Activated T-helper 17 cell treated with anti-CD3 and anti-CD28 coated beads, Interleukin-2, amount 50 U/mL, for 72 hours (primary cell): ENCODE data around the gene VIPR2. TPM values are rescaled to one million over a fixed set of nuclear protein-coding genes. Genes with fewer than 3 reads are reported as not detected.

Source experiments
- ATAC-seq: fragments of 150-1000 bp; cut with Tn5 transposase; replicated peaks from 2 replicates; pipeline ENCODE4 v1.10.0; 2021; ENCODE audit warnings: mild to moderate bottlenecking, moderate library complexity
- H3K27ac Mint-ChIP-seq: one replicate; pipeline ENCODE4 v1.8.0; 2022; ENCODE audit warnings: mixed read lengths
- H3K27me3 Mint-ChIP-seq: one replicate; pipeline ENCODE4 v1.8.0; 2022; ENCODE audit warnings: mixed read lengths
- H3K36me3 Mint-ChIP-seq: one replicate; pipeline ENCODE4 v1.8.0; 2022; ENCODE audit warnings: low read depth, mild to moderate bottlenecking, mixed read lengths
- H3K4me1 Mint-ChIP-seq: one replicate; pipeline ENCODE4 v1.8.0; 2022; ENCODE audit warnings: mixed read lengths
- H3K4me3 Mint-ChIP-seq: one replicate; pipeline ENCODE4 v1.8.0; 2022; ENCODE audit warnings: mild to moderate bottlenecking, mixed read lengths
- H3K9me3 Mint-ChIP-seq: one replicate; pipeline ENCODE4 v1.8.0; 2022; ENCODE audit warnings: mixed read lengths
- total RNA-seq, 2 donors: library from RNA; stranded (reverse); gene quantifications; one replicate each; pipeline ENCODE4 v1.2.3, GENCODE V29; 2022

Gene VIPR2
- total RNA-seq, 2 donors from 2014 or later, result 1.2 TPM; not detected in 1

DNA sequence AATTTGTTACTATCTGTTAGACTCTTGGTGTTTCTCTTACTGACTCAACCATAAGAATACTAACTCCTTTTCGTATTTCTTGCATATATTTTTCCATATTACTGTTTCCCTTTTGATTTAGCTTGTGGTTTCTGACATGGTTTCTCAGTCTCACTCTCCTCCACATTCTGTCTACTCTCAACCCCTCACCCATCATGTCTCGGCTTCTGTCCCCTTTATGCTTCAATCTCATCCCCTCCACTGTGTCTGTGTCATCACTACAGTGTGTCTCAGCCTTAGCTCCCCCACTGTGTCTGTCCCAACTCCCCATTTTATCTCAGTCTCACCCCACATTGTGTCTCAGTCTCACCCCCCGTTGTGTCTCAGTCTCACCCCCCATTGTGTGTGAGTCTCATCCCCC, 126.9 kb downstream of the VIPR2 start:
- peaks cover 7% of the 10 kb centered on the region for H3K27me3 Mint-ChIP-seq
- peak; percentile 96 for ATAC-seq
- H3K4me1 Mint-ChIP-seq, result no peaks in the 10 kb centered on the region
- H3K9me3 Mint-ChIP-seq, result no peaks in the 10 kb centered on the region
- no peaks in the 10 kb centered on the region for H3K36me3 Mint-ChIP-seq
- no peak overlapping the region for H3K27ac Mint-ChIP-seq
- H3K4me3 Mint-ChIP-seq, result no peak overlapping the region

DNA sequence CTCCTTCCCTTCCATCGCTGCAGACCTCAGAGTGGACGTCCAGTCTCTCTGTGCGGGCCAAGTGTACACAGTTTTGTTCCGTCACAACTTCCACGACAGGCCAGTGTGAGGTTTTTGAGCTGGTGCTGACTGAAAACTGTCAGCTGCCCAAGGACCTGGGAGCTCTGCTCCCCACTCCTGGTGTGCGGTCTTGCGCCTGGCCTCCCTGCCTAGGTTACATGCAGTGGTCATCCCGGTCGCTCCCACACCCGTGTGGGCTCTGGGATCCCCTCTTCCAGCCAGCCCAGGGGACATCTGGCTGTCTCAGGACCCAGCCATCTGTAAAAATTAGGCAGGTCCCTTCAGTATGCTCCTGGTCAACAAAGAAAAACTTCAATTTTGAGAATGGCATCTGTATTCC, 127.5 kb downstream of the VIPR2 start:
- Mint-ChIP-seq H3K27me3 (peaks cover 7% of the 10 kb centered on the region), H3K36me3 (no peaks in the 10 kb centered on the region), H3K4me1 (no peaks in the 10 kb centered on the region), H3K27ac (no peak overlapping the region), H3K4me3 (no peak overlapping the region), H3K9me3 (no peaks in the 10 kb centered on the region)
- no peak for ATAC-seq

DNA sequence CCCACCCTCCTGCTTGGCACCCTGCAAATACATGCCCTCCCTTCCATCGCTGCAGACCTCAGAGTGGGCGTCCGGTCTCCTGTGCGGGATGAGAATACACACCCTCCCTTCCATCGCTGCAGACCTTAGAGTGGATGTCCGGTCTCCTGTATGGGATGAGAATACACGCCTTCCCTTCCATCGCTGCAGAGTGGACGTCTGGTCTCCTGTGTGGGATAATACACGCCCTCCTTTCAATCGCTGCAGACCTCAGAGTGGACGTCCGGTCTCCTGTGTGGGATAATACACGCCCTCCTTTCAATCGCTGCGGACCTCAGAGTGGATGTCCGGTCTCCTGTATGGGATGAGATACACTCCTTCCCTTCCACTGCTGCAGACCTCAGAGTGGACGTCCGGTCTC, 128.1 kb downstream of the VIPR2 start:
- H3K4me3 Mint-ChIP-seq, result no peak overlapping the region
- peaks cover 7% of the 10 kb centered on the region for H3K27me3 Mint-ChIP-seq
- H3K27ac Mint-ChIP-seq, result no peak overlapping the region

DNA sequence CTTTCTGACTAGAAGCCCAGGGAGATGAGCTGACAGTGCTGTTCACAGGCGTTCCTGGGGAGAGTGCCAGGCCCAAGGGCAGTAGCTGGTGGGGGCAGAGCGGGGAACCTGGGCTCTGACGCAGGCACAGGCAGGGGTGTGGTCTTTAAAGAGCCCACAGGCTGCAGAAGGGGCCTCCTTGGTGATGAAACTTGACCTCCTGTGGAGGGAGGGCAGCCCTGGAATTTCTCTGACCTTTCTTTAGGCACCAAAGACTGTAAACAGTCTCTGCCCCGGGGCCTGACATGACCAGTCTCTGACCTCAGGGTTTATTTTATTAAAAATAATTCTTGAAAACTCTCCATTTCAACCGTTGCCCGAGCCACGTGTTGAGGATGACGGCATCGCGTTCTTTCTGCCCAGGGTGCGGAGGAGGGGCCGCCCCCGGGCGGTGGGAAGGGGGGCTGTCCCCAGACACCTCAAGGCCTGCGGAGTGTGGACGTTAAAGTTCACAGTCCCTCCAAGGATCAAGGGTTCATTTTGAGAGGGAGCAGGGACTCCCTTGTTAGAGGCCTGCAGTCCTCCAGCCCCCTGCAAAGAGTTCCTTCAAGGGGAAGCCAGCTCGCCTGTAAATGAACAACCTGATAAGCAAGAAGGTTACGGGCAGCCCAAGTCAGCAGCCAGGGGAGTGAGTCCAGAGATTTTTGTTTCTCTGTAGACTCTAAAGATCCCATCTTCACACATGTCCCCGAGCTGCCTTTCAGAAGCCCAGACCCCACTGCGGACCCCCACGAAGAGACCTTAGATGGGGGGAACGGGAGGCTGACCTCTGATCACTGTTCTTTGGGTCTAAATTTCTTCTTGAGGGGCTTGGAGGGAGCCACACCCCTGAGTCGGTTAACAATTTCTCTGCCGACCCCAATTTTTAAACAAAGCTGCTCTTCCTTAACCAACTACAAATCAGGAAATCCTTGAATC, 128.9 kb downstream of the VIPR2 start:
- Mint-ChIP-seq H3K27me3 (peaks cover 12% of the 10 kb centered on the region), H3K4me3 (no peak overlapping the region), H3K4me1 (no peaks in the 10 kb centered on the region), H3K27ac (no peak overlapping the region), H3K36me3 (no peaks in the 10 kb centered on the region), H3K9me3 (no peaks in the 10 kb centered on the region)
- ATAC-seq, result no peak

More for the DNA sequence above, 128.1 kb downstream of the VIPR2 start:
- Mint-ChIP-seq H3K9me3 (no peaks in the 10 kb centered on the region), H3K36me3 (no peaks in the 10 kb centered on the region), H3K4me1 (no peaks in the 10 kb centered on the region)
- no peak for ATAC-seq

DNA sequence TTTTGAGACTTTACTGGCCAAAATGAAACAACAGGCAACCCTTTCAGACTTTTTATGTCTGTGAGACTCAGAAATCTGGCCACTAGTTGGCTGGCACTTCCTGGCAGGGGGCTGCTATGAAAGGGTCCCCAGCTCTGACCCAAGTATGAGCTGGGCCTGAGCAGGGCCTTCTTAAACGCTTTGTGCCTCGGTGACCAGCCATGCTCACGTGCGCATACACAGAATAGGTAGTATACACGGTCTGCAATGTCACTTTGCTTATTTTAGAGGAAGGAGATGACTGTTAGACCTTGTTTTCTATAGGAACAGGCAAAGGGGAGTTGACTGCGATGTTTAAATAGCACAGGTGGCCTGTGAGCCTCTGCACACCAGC, 129.6 kb downstream of the VIPR2 start:
- H3K27ac Mint-ChIP-seq, result no peak overlapping the region
- H3K27me3 Mint-ChIP-seq, result peaks cover 8% of the 10 kb centered on the region
- H3K9me3 Mint-ChIP-seq, result no peaks in the 10 kb centered on the region
- no peak for ATAC-seq
- no peaks in the 10 kb centered on the region for H3K36me3 Mint-ChIP-seq
- H3K4me1 Mint-ChIP-seq, result no peaks in the 10 kb centered on the region
- no peak overlapping the region for H3K4me3 Mint-ChIP-seq

DNA sequence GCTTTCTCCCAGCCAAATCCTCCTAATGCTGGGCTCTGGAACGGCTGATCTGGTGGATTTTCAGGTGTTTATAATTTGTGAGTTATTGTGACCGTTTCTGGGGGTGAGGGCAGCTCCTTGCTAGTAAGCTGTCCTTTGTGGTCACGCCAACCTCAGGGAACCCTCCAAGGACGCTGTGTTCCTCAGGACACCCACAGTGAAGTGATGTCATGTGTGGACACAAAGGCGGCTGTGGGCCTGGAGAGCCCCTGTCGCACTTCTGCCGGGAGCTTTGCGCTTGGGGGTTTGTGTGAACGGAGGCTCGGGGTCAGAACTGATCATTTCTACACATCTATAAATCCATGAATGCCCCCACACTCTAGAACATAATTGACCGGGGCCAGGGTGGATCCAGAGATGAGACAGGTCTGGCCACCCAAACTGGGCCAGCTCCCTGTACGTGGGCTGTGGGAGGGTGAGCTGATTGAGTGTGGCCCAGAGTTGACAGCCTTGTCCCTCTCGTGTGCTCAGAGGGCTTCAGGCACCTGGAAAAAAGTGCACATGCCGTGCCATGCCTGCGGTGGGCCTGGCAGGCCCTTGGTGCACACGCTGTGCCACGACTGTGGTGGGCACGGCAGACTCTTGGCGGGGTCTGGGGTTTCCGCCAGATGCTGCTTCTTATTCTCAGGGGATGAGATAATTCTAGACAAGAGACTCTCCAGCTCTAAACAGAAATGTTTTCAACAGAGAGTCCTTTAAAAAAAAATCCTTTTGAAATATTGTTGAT, 130.2 kb downstream of the VIPR2 start:
- Mint-ChIP-seq H3K27ac (no peak overlapping the region), H3K9me3 (no peaks in the 10 kb centered on the region), H3K4me3 (no peak overlapping the region), H3K27me3 (peaks cover 8% of the 10 kb centered on the region), H3K4me1 (no peaks in the 10 kb centered on the region), H3K36me3 (no peaks in the 10 kb centered on the region)
- ATAC-seq, result no peak

DNA sequence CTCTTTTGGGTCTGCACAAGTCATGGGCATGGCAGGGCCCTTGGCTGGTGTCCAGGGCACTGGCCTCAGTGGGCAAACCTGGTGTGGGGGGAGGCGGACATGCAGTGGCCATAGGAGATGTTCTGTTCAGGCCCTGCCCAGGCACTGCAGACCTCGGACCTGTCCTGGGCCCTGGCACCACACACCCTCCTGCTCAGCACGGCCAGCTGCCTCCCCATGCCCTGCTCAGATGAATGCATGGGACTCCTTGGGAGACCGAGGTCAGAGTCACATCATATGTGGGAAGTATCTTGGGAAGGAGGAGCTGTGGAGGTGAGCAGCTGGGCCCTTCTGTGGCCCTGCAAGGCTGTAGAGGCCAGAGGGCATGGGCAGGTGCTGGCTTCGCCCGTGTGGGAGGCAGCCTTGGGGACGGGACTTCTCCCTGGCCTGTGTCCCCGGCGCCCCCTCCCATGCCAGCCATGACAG, 130.8 kb downstream of the VIPR2 start:
- Mint-ChIP-seq H3K4me1 (no peaks in the 10 kb centered on the region), H3K9me3 (no peaks in the 10 kb centered on the region), H3K27ac (no peak overlapping the region), H3K4me3 (no peak overlapping the region), H3K36me3 (no peaks in the 10 kb centered on the region), H3K27me3 (peaks cover 8% of the 10 kb centered on the region)
- no peak for ATAC-seq

DNA sequence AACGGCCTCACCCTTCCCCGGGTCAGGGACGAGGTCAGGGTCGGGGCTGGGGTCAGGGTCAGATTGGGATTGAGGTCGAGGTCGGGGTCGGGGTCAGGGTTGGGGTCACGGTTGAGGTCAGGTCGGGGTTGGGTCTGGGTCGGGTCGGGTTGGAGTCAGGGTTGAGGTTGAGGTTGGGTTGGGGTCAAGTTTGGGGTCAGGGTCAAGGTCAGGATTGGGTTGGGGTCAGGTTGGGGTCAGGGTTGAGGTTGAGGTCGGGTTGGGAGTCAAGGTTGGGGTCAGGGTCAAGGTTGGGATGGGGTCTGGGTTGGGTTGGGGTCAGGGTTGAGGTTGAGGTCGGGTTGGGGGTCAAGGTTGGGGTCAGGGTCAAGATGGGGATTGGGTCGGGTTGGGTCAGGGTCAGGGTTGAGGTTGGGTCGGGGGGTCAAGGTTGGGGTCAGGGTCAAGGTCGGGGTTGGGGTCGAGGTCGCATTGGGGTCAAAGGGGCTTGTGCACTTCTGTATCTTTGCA, 131.4 kb downstream of the VIPR2 start:
- Mint-ChIP-seq H3K9me3 (no peaks in the 10 kb centered on the region), H3K4me3 (no peak overlapping the region), H3K27me3 (peaks cover 8% of the 10 kb centered on the region), H3K36me3 (no peaks in the 10 kb centered on the region), H3K4me1 (no peaks in the 10 kb centered on the region), H3K27ac (no peak overlapping the region)
- no peak for ATAC-seq

DNA sequence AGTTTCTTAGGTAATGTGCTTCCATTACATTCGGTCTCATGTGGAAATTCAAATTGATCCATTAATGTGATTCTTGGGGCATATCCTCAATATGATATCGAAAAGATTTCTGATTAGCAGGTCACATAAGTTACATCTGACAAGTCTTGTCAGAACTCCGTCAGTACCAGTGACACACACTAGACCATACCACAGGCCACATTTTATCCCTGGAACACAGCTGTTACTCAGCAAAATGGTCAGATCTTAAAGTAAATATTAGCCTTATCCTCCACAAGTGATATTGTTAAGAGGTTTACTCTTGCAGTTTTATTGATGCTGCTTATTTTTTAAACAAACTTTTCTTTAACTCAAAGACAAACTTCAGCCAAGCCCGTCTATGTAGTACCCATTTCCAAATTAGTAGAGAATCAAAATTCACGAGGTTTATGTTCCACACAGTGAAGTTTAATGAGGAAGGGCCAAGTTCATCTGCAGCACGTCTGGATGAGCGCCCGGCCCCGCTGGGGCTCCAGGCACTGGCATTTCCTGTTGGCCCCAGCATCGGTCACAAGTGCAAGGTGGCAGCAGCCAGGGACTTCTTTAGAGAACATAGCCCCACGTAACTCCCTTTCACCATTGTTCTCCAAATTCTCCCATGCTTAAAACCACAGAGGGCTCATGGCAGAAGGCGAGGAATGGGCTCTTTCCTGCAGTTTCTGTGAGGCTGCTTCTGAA, 132.2 kb downstream of the VIPR2 start:
- no peak overlapping the region for H3K27ac Mint-ChIP-seq

DNA sequence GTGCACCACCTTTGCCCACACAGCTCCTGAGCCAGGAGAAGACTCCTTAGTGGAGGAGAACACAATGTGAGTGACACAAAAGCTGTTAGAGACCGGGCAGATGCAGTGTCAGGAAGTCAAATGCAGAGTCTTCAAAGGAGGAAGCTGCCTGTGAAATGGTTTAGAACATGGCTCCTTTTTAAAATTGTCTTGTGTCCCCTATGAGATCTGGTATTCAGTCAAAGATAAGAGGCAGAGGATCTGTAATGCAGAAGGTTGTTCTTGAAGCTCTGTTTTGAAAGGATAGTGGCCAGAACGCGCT, 133.0 kb downstream of the VIPR2 start:
- Mint-ChIP-seq H3K27me3 (peaks cover 8% of the 10 kb centered on the region), H3K27ac (no peak overlapping the region), H3K4me1 (no peaks in the 10 kb centered on the region), H3K9me3 (no peaks in the 10 kb centered on the region), H3K36me3 (no peaks in the 10 kb centered on the region), H3K4me3 (no peak overlapping the region)
- no peak for ATAC-seq

More for the DNA sequence above, 132.2 kb downstream of the VIPR2 start:
- Mint-ChIP-seq H3K27me3 (peaks cover 8% of the 10 kb centered on the region), H3K4me3 (no peak overlapping the region), H3K9me3 (no peaks in the 10 kb centered on the region), H3K36me3 (no peaks in the 10 kb centered on the region), H3K4me1 (no peaks in the 10 kb centered on the region)
- no peak for ATAC-seq

DNA sequence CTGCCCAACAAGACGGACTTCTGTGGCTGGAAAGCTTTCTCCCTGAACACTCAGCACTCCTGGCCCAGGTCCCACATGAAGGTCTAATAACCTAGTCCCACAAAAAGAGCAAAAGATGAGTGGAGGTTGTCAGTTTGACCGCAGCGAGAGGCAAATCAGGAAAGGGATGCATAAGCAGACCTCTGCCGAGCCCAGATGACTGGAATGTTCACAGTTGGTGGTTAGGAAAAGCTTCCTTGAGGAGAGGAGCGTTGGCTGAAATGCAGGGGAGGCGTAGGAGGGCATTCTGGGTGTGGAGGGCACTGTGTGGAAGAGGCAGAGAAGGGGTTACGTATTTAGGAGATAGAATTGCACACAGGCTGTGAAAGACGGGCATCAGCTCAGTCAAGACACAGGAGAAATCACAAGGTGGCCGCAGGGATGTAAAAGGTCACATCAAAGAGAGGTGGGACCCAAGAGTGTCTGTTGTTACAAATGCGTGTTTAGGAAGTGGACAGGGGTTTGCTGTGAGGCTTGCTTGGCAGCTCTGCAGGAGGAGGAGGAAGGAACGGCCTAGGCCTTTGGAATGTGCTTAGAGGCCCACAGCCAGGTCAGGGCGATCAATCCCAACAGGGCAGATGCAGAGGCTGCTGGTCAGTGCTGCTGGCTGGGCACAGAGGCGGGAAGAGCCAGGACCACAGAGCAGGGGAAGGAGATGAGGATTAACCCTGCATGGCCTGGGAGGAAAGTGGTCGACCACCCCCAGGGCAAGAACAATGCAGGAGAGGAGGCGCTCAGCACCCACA, 133.5 kb downstream of the VIPR2 start:
- H3K4me1 Mint-ChIP-seq, result no peaks in the 10 kb centered on the region
- no peak overlapping the region for H3K27ac Mint-ChIP-seq
- no peaks in the 10 kb centered on the region for H3K36me3 Mint-ChIP-seq
- no peak overlapping the region for H3K4me3 Mint-ChIP-seq
- no peak for ATAC-seq
- H3K27me3 Mint-ChIP-seq, result peaks cover 5% of the 10 kb centered on the region
- no peaks in the 10 kb centered on the region for H3K9me3 Mint-ChIP-seq

DNA sequence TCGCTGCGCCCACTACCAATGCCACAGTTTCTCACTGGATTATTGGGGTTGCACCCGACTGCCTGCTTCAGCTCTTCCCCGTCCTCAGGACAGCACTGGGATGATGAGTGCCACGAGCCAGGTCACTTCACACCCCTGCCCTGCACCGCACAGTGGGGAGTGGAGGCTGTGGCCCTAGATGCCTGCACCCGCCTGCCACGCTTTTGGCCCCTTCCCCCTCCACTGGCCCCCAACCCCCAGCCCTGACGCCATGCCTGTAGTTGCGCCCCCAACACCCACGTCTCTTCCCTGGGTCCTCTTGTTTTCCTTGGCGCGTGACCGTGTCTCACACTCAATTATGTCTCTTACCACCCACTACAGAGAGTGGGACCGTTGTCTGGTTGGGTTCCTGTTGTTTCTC, 134.3 kb downstream of the VIPR2 start:
- no peak for ATAC-seq
- Mint-ChIP-seq H3K4me3 (no peak overlapping the region), H3K36me3 (no peaks in the 10 kb centered on the region), H3K27me3 (peaks cover 5% of the 10 kb centered on the region), H3K4me1 (no peaks in the 10 kb centered on the region), H3K27ac (no peak overlapping the region), H3K9me3 (no peaks in the 10 kb centered on the region)

DNA sequence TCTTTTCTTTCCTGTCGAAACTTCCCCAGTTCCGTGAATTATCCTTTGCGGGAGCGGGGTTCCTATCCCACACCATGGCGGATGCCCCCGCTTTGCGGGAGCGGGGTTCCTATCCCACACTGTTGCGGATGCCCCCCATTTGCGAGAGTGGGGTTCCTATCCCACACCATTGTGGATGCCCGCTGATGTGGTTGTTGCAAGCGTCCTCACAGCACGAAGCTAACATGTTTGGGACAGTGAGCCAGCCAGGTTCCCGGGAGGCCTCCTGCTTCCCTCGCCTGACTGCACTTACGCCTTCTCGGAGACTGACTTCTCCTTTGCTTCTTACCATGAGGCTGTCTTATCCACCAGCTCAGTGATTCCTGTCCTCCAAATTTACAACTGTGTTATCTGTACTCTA, 134.7 kb downstream of the VIPR2 start:
- no peak overlapping the region for H3K27ac Mint-ChIP-seq
- ATAC-seq, result no peak
- H3K9me3 Mint-ChIP-seq, result no peaks in the 10 kb centered on the region
- H3K4me1 Mint-ChIP-seq, result no peaks in the 10 kb centered on the region
- no peaks in the 10 kb centered on the region for H3K36me3 Mint-ChIP-seq
- peaks cover 5% of the 10 kb centered on the region for H3K27me3 Mint-ChIP-seq
- H3K4me3 Mint-ChIP-seq, result no peak overlapping the region

DNA sequence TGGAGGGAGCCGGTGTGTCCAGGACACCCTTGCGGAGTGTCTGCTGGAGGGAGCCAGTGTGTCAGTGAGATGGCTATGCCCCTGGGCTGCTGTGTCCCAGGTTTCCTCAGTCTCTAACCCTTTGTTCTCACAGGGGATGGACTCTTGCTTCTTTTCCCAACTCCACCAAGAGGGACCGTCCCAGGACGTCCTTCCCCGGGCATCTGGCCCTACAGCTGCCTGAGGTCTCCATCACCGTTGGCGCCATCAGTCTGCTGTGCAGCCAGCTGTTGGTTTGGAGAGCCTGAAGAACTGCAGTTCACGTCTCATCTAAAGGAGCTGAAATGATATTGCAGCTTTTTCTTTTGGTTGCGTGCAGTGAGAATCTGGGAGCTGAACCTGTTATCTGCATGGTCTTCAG, 136.2 kb downstream of the VIPR2 start:
- H3K9me3 Mint-ChIP-seq, result peaks cover 4% of the 10 kb centered on the region

More for the DNA sequence above, 136.2 kb downstream of the VIPR2 start:
- no peak overlapping the region for H3K27ac Mint-ChIP-seq
- H3K4me3 Mint-ChIP-seq, result no peak overlapping the region
- H3K27me3 Mint-ChIP-seq, result peaks cover 11% of the 10 kb centered on the region
- no peak for ATAC-seq
- peaks cover 5% of the 10 kb centered on the region for H3K36me3 Mint-ChIP-seq
- H3K4me1 Mint-ChIP-seq, result peaks cover 12% of the 10 kb centered on the region
